PC-3 (cell line): Measurements from ENCODE around the gene SFT2D1.

Experiments used
- CTCF ChIP-seq: fragments of 300-600 bp; sonication (generic); conservative IDR thresholded peaks from 2 replicates; pipeline ENCODE4 v1.5.1; 2017; ENCODE audit warnings: antibody characterized with exemption, low read depth, mild to moderate bottlenecking, low read length
- EZH2 ChIP-seq: fragments of 300-600 bp; sonication (generic); IDR thresholded peaks from one replicate; pipeline ENCODE4 v1.6.1; 2017; ENCODE audit warnings: antibody characterized with exemption, mild to moderate bottlenecking, low read length; ENCODE audit not compliant: unreplicated experiment

- no peak for TF ChIP-seq CTCF
- TF ChIP-seq EZH2: no peak
Measured at GRCh38 chr6:166341977-166342348, 382 bp downstream of the SFT2D1 start.
